T-helper 17 cell (primary cell): Measurements from ENCODE around the gene MAPK1IP1L. TPM values are rescaled to one million over a fixed set of nuclear protein-coding genes. Genes with fewer than 3 reads are reported as not detected.
A peak's percentile ranks its signal among the peaks of the same experiment; 100 is the strongest.

Experiments
- ATAC-seq: fragments of 150-1000 bp; cut with Tn5 transposase; 2 replicates; pipeline ENCODE4 v1.10.0; 2021; ENCODE audit warnings: mild to moderate bottlenecking, moderate library complexity
- DNase-seq, 3 donors: peaks; one replicate each; pipeline versions ENCODE4 v3.0.0 to v3.0.0-alpha.2; 2020 to 2021
- H3K9me3 ChIP-seq: one replicate; pipeline ENCODE4 v1.7.0; 2013; ENCODE audit warnings: low read length, mild to moderate bottlenecking; ENCODE audit not compliant: control insufficient read depth, poor library complexity, severe bottlenecking
- H3K27ac Mint-ChIP-seq: one replicate; pipeline ENCODE4 v1.8.0; 2022; ENCODE audit warnings: mild to moderate bottlenecking, moderate library complexity, mixed read lengths
- H3K27me3 Mint-ChIP-seq: one replicate; pipeline ENCODE4 v1.8.0; 2022; ENCODE audit warnings: mixed read lengths
- H3K36me3 Mint-ChIP-seq: one replicate; pipeline ENCODE4 v1.8.0; 2022; ENCODE audit warnings: low read depth, mixed read lengths
- H3K4me1 Mint-ChIP-seq: one replicate; pipeline ENCODE4 v1.8.0; 2022; ENCODE audit warnings: mild to moderate bottlenecking, mixed read lengths
- H3K4me3 Mint-ChIP-seq: one replicate; pipeline ENCODE4 v1.8.0; 2022; ENCODE audit warnings: mild to moderate bottlenecking, moderate library complexity, mixed read lengths
- total RNA-seq, 4 donors: library from RNA in 2 of 4; stranded (reverse) in 2 of 4; gene quantifications; one replicate each; pipeline ENCODE4 v1.2.3 and lab custom pipeline; 2022 to 2026

The MAPK1IP1L gene
- total RNA-seq, 2 donors from 2014 or later = 154 to 176 TPM

DNA sequence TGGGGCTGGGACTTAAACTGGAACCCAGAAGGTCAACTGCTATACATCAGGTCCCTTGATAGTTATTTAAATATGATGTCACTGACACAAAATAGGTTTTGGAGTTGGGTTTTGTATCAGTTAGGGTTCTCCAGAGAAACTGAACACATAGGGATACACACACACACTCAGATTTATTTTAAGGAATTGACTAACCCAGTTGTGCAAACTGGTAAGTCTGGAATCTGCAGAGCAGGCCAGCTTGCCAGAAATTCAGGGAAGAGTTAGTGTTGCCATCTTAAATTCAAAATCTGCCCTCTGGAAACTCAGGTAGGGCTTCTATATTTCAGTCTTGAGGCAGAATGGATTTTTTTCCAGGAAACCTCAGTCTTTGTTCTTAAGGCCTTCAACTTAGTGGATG lies 36.9 kb downstream of the MAPK1IP1L start:
- no peak for ATAC-seq
- peaks cover 13% of the 10 kb centered on the region for H3K4me1 Mint-ChIP-seq
- H3K4me3 Mint-ChIP-seq = no peak overlapping the region
- H3K9me3 ChIP-seq = no peaks in the 10 kb centered on the region
- no peaks in the 10 kb centered on the region for H3K27me3 Mint-ChIP-seq
- H3K27ac Mint-ChIP-seq = no peak overlapping the region
- no peaks in the 10 kb centered on the region for H3K36me3 Mint-ChIP-seq
- no peak for DNase-seq

- no peaks in the 10 kb centered on the region for H3K36me3 Mint-ChIP-seq
Observed at GRCh38 chr14:55092341-55092740, 40.9 kb downstream of the MAPK1IP1L start.

DNA sequence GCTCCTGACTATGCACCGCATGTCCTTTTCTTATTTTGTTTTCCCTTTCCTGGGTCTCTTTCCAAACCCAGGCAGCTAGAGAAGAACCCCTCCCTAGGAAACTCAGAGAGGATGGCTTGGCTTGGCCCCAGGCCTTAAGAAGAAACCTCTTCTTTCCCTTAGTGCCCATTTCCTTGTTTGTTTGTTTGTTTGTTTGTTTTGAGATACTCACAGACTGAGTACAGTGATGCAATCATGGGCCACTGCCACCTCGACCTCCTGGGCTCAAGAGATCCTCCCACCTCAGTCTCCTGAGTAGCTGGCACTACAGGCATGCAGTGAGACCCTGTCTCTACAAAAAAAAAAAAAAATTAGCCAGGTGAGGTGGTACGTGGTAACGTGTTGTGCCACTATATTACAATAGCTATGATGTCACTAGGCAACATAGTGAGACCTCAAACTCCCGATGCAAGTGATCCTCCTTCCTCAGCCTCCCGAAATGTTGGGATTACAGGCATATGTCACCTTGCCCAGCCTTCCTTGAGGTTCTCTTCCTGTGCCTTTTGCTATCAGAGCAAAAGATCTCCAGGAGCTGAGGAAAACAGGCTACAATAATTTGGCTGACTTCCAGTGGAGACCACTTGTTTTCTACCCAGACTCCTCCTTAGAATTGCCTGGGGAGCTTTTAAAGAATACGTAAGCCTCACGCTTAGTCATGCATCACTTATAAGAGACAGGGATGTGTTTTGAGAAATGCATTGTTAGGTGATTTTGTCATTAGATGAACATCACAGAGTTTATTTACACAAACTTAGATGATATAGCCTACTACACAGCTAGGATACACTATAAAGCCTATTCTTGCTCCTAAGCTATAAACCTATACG lies 43.1 kb downstream of the MAPK1IP1L start:
- H3K27me3 Mint-ChIP-seq = no peaks in the 10 kb centered on the region
- H3K36me3 Mint-ChIP-seq = no peaks in the 10 kb centered on the region
- no peaks in the 10 kb centered on the region for H3K9me3 ChIP-seq
- H3K4me1 Mint-ChIP-seq = peaks cover 22% of the 10 kb centered on the region
- no peak for ATAC-seq
- no peak overlapping the region for H3K27ac Mint-ChIP-seq
- DNase-seq = no peak
- H3K4me3 Mint-ChIP-seq = no peak overlapping the region

More at GRCh38 chr14:55092341-55092740, 40.9 kb downstream of the MAPK1IP1L start:
- no peak for DNase-seq
- Mint-ChIP-seq H3K4me3 (no peak overlapping the region), H3K27ac (no peak overlapping the region), H3K4me1 (peaks cover 14% of the 10 kb centered on the region), H3K27me3 (no peaks in the 10 kb centered on the region)
- no peak for ATAC-seq
- no peaks in the 10 kb centered on the region for H3K9me3 ChIP-seq

DNA sequence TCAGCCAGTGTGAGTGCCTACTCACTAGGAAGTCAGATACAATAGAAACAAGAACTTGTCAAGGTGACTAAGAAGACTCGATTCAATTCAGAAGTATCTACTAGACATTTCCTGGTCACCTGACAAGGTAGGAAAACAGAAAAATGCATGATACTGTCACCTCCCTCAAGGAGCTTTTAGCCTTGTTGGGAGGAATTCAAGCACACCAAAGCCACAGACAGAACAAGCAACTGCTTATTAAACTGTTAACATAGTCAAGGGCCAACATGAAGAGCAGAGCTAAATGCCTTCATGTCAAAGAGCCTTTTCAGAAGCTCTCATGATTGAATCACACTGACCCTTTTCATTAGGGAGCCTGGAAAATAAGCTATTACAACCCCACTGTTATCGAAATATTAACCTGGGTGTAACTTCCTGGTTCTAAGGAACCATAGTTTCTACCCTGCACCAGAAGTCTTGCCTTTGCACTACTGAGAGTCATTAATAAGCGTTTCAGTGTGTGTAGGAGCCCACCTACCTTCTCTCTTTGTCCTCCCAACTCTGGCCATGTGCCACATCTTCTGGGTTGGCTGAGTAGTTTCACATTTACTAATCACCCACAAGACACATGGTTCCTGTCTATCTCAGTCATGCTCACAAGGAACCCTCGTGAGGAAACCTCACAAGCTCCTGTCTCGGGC lies 46.6 kb downstream of the MAPK1IP1L start:
- peaks cover 32% of the 10 kb centered on the region for H3K4me1 Mint-ChIP-seq
- no peaks in the 10 kb centered on the region for H3K36me3 Mint-ChIP-seq
- no peaks in the 10 kb centered on the region for H3K27me3 Mint-ChIP-seq
- DNase-seq = no peak
- H3K9me3 ChIP-seq = no peaks in the 10 kb centered on the region
- no peak overlapping the region for H3K4me3 Mint-ChIP-seq
- ATAC-seq = peak; percentile 22
- H3K27ac Mint-ChIP-seq = peak overlapping the region; percentile 80

DNA sequence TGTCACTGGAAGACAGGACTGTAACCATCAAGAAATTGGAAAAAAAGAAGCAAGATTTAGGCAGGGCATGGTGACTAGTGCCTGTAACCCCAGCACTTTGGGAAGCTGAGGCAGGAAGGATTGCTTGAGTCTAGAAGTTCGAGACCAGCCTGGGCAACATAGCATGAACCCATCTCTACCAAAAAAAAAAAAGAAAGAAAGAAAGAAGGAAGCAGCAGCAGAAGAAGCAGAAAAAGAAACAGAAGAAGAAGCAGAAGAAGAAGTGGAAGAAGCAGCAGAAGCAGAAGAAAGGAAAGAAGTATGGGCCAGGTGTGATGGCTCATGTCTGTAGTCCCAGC lies 47.1 kb downstream of the MAPK1IP1L start:
- ATAC-seq (no peak), DNase-seq (no peak)
- H3K4me1 Mint-ChIP-seq = peaks cover 34% of the 10 kb centered on the region
- H3K36me3 Mint-ChIP-seq = no peaks in the 10 kb centered on the region
- peak overlapping the region; percentile 80 for H3K27ac Mint-ChIP-seq
- H3K4me3 Mint-ChIP-seq = no peak overlapping the region
- H3K9me3 ChIP-seq = no peaks in the 10 kb centered on the region
- H3K27me3 Mint-ChIP-seq = no peaks in the 10 kb centered on the region

DNA sequence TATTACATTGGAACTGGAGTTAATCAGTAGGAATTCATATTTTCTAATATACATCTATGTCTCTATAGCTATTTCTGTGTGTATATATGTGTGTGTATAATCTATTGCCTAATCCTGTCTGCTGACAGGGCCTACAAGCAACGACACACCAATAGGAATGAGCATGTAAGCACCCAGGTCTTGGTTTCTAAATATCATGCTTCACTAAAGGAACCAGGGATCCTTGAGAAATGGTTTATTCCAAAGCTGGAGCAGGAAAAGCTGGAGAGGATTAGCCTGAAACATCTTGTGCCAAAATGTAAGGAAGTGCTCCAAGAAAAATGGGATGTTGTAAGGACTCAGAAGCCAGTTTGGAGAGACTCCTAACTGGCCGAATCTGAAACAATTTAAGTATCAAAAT lies 48.3 kb downstream of the MAPK1IP1L start:
- no peak for ATAC-seq
- H3K4me3 Mint-ChIP-seq = no peak overlapping the region
- no peak overlapping the region for H3K27ac Mint-ChIP-seq
- no peaks in the 10 kb centered on the region for H3K36me3 Mint-ChIP-seq
- H3K9me3 ChIP-seq = no peaks in the 10 kb centered on the region
- peaks cover 38% of the 10 kb centered on the region for H3K4me1 Mint-ChIP-seq
- no peaks in the 10 kb centered on the region for H3K27me3 Mint-ChIP-seq
- DNase-seq = no peak

DNA sequence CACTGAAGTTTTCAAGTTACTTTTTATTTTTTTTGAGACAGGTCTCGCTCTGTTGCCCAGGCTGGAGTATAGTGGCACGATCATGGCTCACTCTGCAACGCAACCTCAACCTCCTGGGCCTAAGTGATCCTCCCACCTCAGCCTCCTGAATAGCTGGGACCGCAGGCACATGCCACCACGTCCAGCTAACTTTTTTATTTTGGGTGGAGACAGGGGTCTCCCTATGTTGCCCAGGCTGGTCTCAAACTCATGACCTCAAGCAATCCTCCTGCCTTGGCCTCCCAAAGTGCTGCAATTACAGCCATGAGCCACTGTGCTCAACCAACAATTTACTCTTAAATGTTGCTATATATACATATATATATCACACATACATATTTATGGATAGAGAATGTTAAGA lies 50.3 kb downstream of the MAPK1IP1L start:
- H3K9me3 ChIP-seq = no peaks in the 10 kb centered on the region
- no peaks in the 10 kb centered on the region for H3K27me3 Mint-ChIP-seq
- peak overlapping the region; percentile 99 for H3K27ac Mint-ChIP-seq
- H3K4me3 Mint-ChIP-seq = no peak overlapping the region
- peaks cover 43% of the 10 kb centered on the region for H3K4me1 Mint-ChIP-seq
- H3K36me3 Mint-ChIP-seq = no peaks in the 10 kb centered on the region
- DNase-seq (no peak), ATAC-seq (no peak)

DNA sequence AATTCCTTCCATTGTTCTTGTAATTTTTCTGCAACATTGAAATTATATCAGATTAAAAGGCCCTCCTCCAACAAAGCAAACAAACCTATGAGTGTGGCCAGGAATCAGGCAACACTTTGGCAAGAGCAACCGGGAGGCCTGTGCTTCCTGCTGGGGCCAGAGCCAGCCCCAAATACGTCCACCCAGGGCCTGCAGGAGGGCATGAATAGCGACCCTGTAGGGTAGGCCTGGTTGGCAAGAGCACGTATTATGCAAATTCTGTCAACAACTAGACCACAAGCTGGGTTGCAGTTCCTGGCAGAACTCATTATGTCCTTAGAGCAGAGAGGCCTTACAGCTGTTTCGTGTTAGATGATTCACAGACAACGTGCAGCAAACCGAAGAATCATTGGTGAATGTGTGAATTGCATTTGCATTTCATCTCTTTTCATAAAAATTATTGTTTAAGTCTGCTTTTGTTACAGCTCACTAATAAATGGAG lies 50.7 kb downstream of the MAPK1IP1L start:
- peak overlapping the region; percentile 52 for H3K4me3 Mint-ChIP-seq
- peaks cover 43% of the 10 kb centered on the region for H3K4me1 Mint-ChIP-seq
- no peaks in the 10 kb centered on the region for H3K27me3 Mint-ChIP-seq
- no peaks in the 10 kb centered on the region for H3K36me3 Mint-ChIP-seq
- H3K27ac Mint-ChIP-seq = peak overlapping the region; percentile 99
- peak; percentile 75 for ATAC-seq
- no peak for DNase-seq
- H3K9me3 ChIP-seq = no peaks in the 10 kb centered on the region

DNA sequence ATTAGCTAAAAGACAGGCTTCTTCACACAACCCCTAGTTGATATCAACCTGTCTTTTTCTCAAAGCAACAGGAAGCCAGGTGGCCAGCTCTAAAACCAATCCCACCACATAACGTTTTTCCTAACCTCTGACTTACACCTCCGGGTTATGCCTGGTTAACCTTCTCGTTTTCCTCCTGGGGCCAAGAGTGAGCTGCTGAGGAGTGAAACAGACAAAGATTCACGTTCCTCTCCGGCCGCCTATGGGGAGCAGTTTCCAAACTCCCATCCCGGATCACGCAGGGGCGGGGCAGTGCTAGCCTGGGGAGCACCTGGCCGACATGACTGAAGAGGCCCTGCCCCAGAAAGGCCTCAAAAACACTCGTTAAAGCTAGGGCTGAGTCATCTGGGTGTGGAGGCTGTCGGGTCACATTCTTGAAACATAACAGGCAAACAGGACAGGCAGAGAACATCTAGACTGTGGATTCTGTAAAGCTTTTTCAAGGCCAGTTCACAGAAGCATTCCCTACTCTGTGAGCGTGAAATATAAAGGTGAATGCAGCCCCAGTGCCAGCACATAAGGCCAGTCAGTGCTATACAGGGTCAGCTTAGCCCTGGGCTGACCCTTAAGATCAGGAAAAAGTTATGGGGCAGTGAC lies 51.7 kb downstream of the MAPK1IP1L start:
- H3K27me3 Mint-ChIP-seq = no peaks in the 10 kb centered on the region
- peak; percentile 29 to 52 (median 29) for DNase-seq
- H3K36me3 Mint-ChIP-seq = no peaks in the 10 kb centered on the region
- peaks cover 43% of the 10 kb centered on the region for H3K4me1 Mint-ChIP-seq
- no peaks in the 10 kb centered on the region for H3K9me3 ChIP-seq
- ATAC-seq = peak; percentile 71
- H3K4me3 Mint-ChIP-seq = peak overlapping the region; percentile 71
- peak overlapping the region; percentile 99 for H3K27ac Mint-ChIP-seq

GRCh38 chr14:55103971-55104954 lies 52.8 kb downstream of the MAPK1IP1L start:
- Mint-ChIP-seq H3K27me3 (no peaks in the 10 kb centered on the region), H3K36me3 (no peaks in the 10 kb centered on the region), H3K4me1 (peaks cover 44% of the 10 kb centered on the region), H3K27ac (peak overlapping the region; percentile 99), H3K4me3 (no peak overlapping the region)
- ATAC-seq (no peak), DNase-seq (no peak)
- no peaks in the 10 kb centered on the region for H3K9me3 ChIP-seq

- H3K36me3 Mint-ChIP-seq = no peaks in the 10 kb centered on the region
- H3K27me3 Mint-ChIP-seq = no peaks in the 10 kb centered on the region
- no peaks in the 10 kb centered on the region for H3K9me3 ChIP-seq
- H3K27ac Mint-ChIP-seq = peak overlapping the region; percentile 97
- ATAC-seq (no peak), DNase-seq (no peak)
- H3K4me3 Mint-ChIP-seq = peak overlapping the region; percentile 28
- peaks cover 41% of the 10 kb centered on the region for H3K4me1 Mint-ChIP-seq
Observed at GRCh38 chr14:55105991-55106390, 54.5 kb downstream of the MAPK1IP1L start.

DNA sequence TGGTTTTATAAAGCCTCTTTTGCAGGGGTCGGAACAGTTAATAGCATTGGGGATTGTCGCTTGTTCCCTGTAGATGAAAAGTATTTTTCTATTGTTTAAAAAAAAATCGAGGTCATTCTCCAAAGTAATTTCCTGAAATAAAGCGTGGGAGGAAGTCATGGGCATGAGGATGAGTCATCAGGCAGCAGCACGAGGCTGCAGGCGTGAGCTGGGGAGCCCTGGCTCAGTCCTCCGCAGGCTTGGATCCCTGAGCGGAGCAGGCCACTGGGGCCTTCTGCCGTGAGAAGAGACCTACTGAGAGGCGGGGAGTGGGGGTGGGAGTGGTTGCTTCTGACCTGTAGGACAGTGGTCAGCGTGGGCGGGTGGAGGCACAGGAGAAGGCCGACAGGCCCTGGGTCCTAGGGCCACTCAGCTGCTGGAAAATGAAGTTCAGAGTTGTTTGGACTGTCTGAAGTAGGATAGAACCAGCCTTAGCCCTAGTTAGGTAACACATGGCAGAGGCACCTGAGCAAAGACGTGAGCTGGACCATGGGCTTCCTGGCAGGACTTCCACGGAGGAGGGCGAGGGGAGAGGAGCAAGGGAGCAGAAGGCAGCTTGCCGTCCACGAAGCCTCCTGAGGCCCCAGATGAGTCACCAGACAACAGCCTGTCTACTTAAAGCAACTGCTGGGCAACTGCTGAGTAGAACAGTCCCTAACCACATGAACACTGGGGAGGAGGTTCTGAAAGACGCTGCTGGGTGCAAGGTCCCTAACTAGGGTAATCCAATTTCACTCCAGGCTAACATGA lies 56.5 kb downstream of the MAPK1IP1L start:
- H3K4me3 Mint-ChIP-seq = peak overlapping the region; percentile 80
- peak overlapping the region; percentile 97 for H3K27ac Mint-ChIP-seq
- H3K27me3 Mint-ChIP-seq = no peaks in the 10 kb centered on the region
- no peaks in the 10 kb centered on the region for H3K36me3 Mint-ChIP-seq
- peaks cover 27% of the 10 kb centered on the region for H3K4me1 Mint-ChIP-seq
- peak; percentile 89 for ATAC-seq
- H3K9me3 ChIP-seq = no peaks in the 10 kb centered on the region
- peak; percentile 30 to 56 (median 35) for DNase-seq
